ENCODE data around the gene OLA1.
A peak's percentile ranks its signal among the peaks of the same experiment; 100 is the strongest.
"Not testable (repeated sequence)": the region's sequence is repeated elsewhere in the genome, so short reads cannot be mapped to it uniquely, and the experiment has no call there.

The OLA1 gene
- total RNA-seq: 44.9 to 65.9 reads per million in 2 donors

GRCh38 chr2:174248187-174248997 lies at the start of gene OLA1:
Gene OLA1, minus strand, starts transcription at chr2:174248532. Its CDS starts 1,717 bp downstream, at chr2:174246815.
- DNase-seq: peak; percentile 94

GRCh38 chr2:174292908-174293307 lies 44.6 kb upstream of the OLA1 start:
- DNase-seq: no peak

DNA sequence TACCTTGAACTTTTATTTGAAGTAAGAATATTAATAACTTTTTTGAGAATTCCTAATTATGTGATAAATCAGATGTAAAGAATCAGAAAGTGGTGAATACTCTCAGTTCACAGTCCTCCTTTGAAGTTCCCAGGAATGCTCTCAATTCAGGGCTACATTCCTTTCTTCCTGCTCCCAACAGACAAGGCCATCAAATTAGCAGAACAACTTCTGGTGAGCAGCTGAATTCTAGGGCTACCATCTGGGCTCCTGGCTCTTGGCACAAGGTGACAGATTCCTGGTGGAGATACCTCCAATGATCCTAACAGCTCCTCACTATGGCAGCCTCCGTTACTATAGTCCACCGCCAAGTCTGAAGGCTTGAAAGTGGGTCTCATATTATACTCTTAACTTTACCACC lies 37.8 kb upstream of the OLA1 start:
- DNase-seq: no peak

DNA sequence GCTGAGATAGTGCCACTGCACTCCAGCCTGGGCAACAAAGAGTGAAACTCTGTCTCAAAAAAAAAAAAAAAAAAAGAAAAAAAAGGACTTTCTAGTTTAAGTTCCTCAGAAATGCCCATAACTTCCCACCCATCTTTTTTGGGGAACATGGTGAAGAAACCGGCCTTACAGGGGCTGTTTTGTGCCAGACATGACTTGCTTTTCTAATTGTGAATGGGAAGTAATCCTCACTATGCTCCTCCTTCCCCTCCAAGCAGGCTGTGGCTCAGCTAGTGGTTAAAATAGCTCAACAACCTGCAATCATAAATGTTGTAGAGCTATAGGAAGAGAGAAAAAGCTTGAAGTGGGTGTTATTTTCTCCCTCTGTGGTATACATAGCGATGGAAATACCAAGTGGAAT lies 34.1 kb upstream of the OLA1 start:
- DNase-seq: no peak

- DNase-seq: no peak
Measured at GRCh38 chr2:174281736-174282135, 33.4 kb upstream of the OLA1 start.

GRCh38 chr2:174280596-174280995 lies 32.3 kb upstream of the OLA1 start:
- DNase-seq: no peak

DNA sequence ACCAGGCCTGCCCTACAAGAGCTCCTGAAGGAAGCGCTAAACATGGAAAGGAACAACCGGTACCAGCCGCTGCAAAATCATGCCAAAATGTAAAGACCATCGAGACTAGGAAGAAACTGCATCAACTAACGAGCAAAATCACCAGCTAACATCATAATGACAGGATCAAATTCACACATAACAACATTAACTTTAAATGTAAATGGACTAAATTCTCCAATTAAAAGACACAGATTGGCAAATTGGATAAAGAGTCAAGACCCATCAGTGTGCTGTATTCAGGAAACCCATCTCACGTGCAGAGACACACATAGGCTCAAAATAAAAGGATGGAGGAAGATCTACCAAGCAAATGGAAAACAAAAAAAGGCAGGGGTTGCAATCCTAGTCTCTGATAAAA lies 21.9 kb upstream of the OLA1 start:
- DNase-seq: not testable (repeated sequence)

GRCh38 chr2:174266288-174266687 lies 18.0 kb upstream of the OLA1 start:
- no peak for DNase-seq

- no peak for DNase-seq
Measured at GRCh38 chr2:174263997-174264396, 15.7 kb upstream of the OLA1 start.

DNA sequence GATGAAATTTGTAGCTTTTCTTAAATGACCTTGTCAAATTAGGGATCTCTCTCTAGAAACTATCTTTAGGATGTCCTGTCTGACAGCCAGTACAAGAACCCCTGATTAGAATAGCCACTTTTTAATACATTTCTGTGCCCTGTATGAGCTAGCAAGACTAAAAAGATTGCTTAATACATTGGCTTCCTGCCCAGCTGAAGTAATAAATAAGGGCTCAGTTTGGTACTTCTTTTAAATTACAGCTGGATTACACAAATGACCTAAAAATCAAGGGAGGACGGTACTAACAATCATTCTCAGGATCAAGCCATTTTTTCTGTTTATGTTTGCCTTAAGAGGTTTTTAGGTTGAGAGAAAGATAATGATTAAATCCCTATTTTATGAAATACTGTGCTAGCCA lies 11.6 kb upstream of the OLA1 start:
- no peak for DNase-seq

DNA sequence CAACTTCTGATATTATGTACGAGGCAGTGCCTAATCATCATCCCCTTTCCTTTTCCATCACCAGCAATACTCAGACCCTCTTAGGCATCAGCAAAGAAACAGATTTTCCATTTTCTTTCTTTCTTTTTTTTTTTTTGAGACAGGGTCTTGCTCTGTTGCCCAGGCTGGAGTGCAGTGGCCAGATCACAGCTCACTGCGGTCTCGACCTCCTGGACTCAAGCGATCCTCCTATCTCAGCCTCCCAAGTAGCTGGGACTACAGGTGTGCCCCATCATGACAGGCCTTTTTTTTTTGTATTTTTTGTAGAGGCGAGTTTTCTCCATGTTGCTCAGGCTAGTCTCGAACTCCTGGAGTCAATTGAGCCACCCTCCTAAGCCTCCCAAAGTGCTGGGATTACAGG lies 5.9 kb upstream of the OLA1 start:
- DNase-seq: no peak

- DNase-seq: no peak
Measured at GRCh38 chr2:174248998-174249592, 763 bp upstream of the OLA1 start.

GRCh38 chr2:174247474-174248186 lies 702 bp downstream of the OLA1 start:
- no peak for DNase-seq

DNA sequence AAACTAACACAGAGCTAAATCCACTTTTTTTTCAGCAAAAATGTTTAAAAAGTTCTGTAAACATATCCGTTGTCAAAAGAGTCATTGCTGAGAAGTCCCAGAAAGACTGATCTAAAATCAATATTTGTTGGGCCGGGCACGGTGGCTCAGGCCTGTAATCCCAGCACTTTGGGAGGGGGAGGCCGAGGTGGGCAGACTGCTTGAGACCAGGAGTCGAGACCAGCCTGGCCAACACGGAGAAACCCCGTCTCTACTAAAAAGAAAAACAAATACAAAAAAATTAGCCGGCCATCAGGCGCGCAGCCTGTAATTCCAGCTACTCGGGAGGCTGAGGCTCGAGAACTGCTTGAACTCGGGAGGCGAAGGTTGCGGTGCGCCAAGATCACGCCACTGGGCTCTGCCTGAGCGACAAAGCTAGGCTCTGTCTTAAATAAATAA lies 1.4 kb downstream of the OLA1 start:
- DNase-seq: no peak

GRCh38 chr2:174245628-174246027 lies 2.7 kb downstream of the OLA1 start:
- DNase-seq: not testable (repeated sequence)

GRCh38 chr2:174245065-174245464 lies 3.3 kb downstream of the OLA1 start:
- DNase-seq: no peak

DNA sequence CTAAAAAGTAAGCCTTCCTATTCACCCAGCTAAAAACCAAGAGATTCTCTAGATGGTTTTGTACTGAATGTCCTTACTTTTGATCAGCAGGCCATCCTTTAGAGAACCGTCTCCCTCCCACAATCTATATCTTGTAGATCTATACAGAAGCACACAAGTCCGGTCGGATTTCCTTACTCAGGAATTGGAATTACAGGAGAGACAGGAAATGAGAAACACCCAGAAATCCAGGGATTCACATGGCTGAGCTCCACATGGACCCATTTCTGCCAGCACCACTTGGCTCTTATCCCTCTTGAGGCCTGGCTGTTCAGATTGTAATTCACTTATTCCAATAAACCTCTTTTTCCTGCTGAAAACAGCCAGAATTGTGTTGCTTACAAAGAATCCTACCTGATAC lies 4.5 kb downstream of the OLA1 start:
- no peak for DNase-seq

GRCh38 chr2:174240097-174240496 lies 8.2 kb downstream of the OLA1 start:
- DNase-seq: no peak

GRCh38 chr2:174236429-174236828 lies 11.9 kb downstream of the OLA1 start:
- DNase-seq: no peak

DNA sequence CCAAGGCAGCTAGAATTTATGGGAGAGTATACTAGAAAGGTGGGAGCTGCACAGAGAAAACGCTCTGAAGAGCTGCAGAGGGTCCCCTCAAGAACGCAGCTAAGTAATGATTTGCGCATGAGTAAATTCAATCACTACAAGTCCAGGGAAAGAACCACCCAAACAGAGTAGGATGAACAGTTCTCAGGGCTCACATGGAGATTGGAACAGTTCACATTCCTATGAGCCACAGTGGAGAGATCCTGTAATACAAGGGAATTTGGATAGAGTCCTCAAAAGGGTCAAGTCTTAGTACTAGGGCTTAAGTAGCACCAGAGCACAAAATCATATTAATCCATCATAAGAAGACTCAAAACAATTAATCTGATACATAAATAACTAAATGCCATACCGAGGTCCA lies 12.7 kb downstream of the OLA1 start:
- no peak for DNase-seq

DNA sequence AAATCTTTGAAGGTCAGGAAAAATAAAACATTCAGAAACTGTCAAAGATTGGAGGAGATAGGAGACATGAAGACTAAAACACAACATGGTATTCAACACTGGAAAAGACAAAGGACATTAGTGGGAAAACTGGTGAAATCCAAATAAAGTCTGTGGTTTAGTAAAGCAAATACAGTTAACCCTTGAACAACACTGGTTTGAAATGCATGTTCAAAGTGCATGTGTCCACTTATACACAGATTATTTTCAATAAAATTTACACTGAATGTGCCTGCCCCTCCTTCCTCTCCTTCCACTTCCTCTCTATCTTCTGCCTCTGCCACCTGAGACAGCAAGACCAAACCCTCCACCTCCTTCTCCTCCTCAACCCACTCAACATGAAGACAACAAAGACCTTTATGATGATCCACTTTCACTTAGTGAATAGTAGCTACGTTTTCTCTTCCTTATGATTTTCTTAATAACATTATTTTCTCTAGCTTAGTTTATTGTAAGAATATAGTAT lies 14.5 kb downstream of the OLA1 start:
- DNase-seq: no peak

DNA sequence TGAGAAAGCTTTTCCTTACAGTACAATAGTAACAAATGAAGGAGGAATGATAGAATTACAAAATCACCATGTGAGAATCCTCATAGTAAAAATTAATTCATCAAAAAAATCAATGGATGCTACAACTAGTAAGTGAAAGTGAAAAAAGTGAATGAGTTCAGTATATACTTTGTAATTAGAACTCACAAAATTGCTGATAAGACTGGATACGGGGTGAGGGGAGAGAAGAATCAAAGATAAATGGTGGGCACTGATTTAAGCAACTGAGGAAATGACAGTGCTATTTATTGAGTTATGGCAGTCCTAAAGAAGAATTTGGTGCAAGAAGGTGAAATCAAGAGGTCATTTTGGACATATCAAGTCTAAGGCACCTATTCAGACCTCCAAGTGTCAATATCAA lies 20.6 kb downstream of the OLA1 start:
- DNase-seq: no peak

DNA sequence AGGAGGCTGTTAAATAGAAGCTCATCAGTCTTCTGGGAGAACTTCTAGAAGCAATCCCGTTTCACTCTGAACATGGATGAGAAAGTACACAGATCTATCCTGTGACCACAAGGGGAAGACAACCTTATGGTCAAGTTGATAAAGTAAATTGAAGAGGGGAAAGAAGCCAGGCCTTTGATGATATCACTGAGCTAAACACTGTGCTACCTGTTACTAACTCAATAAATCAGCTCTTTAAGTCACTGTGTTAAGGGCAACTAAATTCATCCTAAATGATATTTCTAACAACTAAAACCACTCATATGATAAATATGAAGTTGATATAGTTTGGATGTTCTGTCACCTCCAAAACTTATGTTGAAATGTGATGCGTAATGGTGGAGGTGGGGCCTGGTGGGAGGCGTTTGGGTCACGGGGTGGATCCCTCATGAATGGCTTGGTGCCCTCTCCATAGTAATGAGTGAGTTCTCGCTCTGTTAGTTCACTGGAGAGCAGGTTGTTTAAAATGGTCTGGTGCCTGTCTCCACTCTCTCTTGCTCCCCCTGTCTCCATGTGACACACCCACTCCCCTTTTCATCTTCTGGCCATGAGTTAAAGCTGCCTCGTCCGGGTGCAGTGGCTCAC lies 23.6 kb downstream of the OLA1 start:
- no peak for DNase-seq
